ENCODE measurements around the gene COQ8A.

- TF ChIP-seq CTCF (IDR thresholded peaks at IDR 0.05) (no peak), GABPA (IDR thresholded peaks at IDR 0.05; ENCODE audit: low read depth) (no peak), NFIC (IDR thresholded peaks at IDR 0.05; ENCODE audit: borderline replicate concordance) (no peak), SMC3 (IDR thresholded peaks at IDR 0.05; ENCODE audit: low read depth, low read length) (no peak), JUND (IDR thresholded peaks at IDR 0.05) (no peak)
Measured at GRCh38 chr1:226976978-226977642, 37.0 kb downstream of the COQ8A start.
